ENCODE data around the gene FCHO1. TPM values are rescaled to one million over a fixed set of nuclear protein-coding genes. Genes with fewer than 3 reads are reported as not detected.

FCHO1 gene
- total and polyA plus RNA-seq, 4 donors: 0.69 to 2.8 (median 1.7) TPM

DNA sequence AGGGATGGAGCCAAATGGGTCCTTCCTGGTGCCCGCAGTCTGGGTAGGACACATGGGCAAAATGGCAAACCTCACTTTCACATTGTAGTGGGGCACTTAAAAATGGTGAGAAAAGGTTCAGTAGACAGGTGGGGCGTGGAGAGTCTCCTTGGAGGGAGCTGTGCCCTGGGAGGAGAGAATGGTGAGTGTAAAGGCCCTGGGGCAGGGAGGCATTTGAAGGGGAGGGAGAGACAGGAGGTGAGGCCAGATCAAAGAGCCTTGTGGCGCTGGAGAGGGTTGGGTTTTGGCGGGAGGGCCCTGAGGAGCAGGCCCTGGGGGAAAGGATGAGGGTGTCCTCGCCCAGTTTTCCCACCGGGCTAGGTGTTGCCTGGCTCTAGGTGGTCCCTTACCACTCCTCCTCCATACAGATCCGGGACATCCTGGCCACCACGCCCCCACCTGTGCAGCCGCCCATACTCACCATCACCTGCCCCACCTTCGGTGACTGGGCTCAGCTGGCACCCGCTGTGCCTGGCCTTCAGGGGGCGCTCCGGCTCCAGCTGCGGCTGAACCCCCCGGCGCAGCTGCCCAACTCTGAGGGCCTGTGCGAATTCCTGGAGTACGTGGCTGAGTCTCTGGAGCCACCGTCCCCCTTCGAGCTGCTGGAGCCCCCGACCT is 25.7 kb upstream of the FCHO1 start:
- Histone ChIP-seq H3K9ac (ENCODE audit: low read depth in 1 of 2, low read length in 2 of 2) (no peak overlapping the region), H3K27me3 (ENCODE audit: control insufficient read depth in 4 of 4, insufficient read depth in 4 of 4, low read length in 3 of 4) (no peaks in the 10 kb centered on the region), H3K4me3 (ENCODE audit: low read depth in 1 of 3, low read length in 3 of 3) (no peak overlapping the region), H3K27ac (ENCODE audit: low read depth in 1 of 2, low read length in 2 of 2) (no peak overlapping the region), H3K4me1 (ENCODE audit: control insufficient read depth in 4 of 4, insufficient read depth in 4 of 4, low read length in 3 of 4) (peaks cover 0 to 17% (median 7%) of the 10 kb centered on the region in 4 donors), H3K9me3 (ENCODE audit: control insufficient read depth in 4 of 4, low read length in 3 of 4) (no peaks in the 10 kb centered on the region), H3K36me3 (ENCODE audit: control insufficient read depth in 4 of 4, insufficient read depth in 3 of 4, low read depth in 1 of 4, low read length in 3 of 4) (peaks cover 14 to 47% (median 21%) of the 10 kb centered on the region in 4 donors)
- 94% methylated on average over 21 of the region's 21 CpGs for WGBS
- TF ChIP-seq JUND (IDR thresholded peaks at IDR 0.05) (no peak), NR2F2 (IDR thresholded peaks at IDR 0.05) (no peak)
- TF ChIP-seq, protein P1, sequence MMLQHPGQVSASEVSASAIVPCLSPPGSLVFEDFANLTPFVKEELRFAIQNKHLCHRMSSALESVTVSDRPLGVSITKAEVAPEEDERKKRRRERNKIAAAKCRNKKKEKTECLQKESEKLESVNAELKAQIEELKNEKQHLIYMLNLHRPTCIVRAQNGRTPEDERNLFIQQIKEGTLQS (IDR thresholded peaks at IDR 0.05): no peak
- no peak for DNase-seq (ENCODE audit: low spot score)

DNA sequence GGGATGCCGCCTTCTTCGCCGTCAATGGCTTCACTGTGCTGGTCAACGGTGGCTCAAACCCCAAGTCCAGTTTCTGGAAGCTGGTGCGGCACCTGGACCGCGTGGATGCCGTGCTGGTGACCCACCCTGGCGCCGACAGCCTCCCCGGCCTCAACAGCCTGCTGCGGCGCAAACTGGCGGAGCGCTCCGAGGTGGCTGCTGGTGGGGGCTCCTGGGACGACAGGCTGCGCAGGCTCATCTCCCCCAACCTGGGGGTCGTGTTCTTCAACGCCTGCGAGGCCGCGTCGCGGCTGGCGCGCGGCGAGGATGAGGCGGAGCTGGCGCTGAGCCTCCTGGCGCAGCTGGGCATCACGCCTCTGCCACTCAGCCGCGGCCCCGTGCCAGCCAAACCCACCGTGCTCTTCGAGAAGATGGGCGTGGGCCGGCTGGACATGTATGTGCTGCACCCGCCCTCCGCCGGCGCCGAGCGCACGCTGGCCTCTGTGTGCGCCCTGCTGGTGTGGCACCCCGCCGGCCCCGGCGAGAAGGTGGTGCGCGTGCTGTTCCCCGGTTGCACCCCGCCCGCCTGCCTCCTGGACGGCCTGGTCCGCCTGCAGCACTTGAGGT is 25.0 kb upstream of the FCHO1 start:
- no peak overlapping the region for H3K9ac ChIP-seq (ENCODE audit: low read depth in 1 of 2, low read length in 2 of 2)
- H3K27ac ChIP-seq (ENCODE audit: low read depth in 1 of 2, low read length in 2 of 2): no peak overlapping the region
- no peak overlapping the region for H3K4me3 ChIP-seq (ENCODE audit: low read depth in 1 of 3, low read length in 3 of 3)
- H3K9me3 ChIP-seq (ENCODE audit: control insufficient read depth in 4 of 4, low read length in 3 of 4): no peaks in the 10 kb centered on the region
- 97% methylated on average over 59 of the region's 59 CpGs for WGBS
- TF ChIP-seq GABPA (IDR thresholded peaks at IDR 0.05 in 1 of 2, conservative IDR thresholded peaks at IDR 0.05 in 1 of 2): no peak
- no peak for TF ChIP-seq NR2F2 (IDR thresholded peaks at IDR 0.05)
- TF ChIP-seq, protein P2, sequence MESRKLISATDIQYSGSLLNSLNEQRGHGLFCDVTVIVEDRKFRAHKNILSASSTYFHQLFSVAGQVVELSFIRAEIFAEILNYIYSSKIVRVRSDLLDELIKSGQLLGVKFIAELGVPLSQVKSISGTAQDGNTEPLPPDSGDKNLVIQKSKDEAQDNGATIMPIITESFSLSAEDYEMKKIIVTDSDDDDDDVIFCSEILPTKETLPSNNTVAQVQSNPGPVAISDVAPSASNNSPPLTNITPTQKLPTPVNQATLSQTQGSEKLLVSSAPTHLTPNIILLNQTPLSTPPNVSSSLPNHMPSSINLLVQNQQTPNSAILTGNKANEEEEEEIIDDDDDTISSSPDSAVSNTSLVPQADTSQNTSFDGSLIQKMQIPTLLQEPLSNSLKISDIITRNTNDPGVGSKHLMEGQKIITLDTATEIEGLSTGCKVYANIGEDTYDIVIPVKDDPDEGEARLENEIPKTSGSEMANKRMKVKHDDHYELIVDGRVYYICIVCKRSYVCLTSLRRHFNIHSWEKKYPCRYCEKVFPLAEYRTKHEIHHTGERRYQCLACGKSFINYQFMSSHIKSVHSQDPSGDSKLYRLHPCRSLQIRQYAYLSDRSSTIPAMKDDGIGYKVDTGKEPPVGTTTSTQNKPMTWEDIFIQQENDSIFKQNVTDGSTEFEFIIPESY (IDR thresholded peaks at IDR 0.05): no peak
- no peak for TF ChIP-seq TAF1 (conservative IDR thresholded peaks at IDR 0.05)
- peaks cover 17 to 49% (median 23%) of the 10 kb centered on the region in 4 donors for H3K36me3 ChIP-seq (ENCODE audit: control insufficient read depth in 4 of 4, insufficient read depth in 3 of 4, low read depth in 1 of 4, low read length in 3 of 4)
- no peak for DNase-seq (ENCODE audit: low spot score)
- H3K27me3 ChIP-seq (ENCODE audit: control insufficient read depth in 4 of 4, insufficient read depth in 4 of 4, low read length in 3 of 4): no peaks in the 10 kb centered on the region
- peaks cover 0 to 11% (median 2%) of the 10 kb centered on the region in 4 donors for H3K4me1 ChIP-seq (ENCODE audit: control insufficient read depth in 4 of 4, insufficient read depth in 4 of 4, low read length in 3 of 4)

DNA sequence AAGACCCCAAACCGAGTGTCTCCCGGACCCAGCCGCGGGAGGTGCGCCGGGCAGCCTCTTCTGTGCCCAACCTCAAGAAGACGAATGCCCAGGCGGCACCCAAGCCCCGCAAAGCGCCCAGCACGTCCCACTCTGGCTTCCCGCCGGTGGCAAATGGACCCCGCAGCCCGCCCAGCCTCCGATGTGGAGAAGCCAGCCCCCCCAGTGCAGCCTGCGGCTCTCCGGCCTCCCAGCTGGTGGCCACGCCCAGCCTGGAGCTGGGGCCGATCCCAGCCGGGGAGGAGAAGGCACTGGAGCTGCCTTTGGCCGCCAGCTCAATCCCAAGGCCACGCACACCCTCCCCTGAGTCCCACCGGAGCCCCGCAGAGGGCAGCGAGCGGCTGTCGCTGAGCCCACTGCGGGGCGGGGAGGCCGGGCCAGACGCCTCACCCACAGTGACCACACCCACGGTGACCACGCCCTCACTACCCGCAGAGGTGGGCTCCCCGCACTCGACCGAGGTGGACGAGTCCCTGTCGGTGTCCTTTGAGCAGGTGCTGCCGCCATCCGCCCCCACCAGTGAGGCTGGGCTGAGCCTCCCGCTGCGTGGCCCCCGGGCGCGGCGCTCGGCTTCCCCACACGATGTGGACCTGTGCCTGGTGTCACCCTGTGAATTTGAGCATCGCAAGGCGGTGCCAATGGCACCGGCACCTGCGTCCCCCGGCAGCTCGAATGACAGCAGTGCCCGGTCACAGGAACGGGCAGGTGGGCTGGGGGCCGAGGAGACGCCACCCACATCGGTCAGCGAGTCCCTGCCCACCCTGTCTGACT is 24.1 kb upstream of the FCHO1 start:
- DNase-seq (ENCODE audit: low spot score): no peak
- Histone ChIP-seq H3K9ac (ENCODE audit: low read depth in 1 of 2, low read length in 2 of 2) (no peak overlapping the region), H3K9me3 (ENCODE audit: control insufficient read depth in 4 of 4, low read length in 3 of 4) (no peaks in the 10 kb centered on the region), H3K4me3 (ENCODE audit: low read depth in 1 of 3, low read length in 3 of 3) (no peak overlapping the region), H3K36me3 (ENCODE audit: control insufficient read depth in 4 of 4, insufficient read depth in 3 of 4, low read depth in 1 of 4, low read length in 3 of 4) (peaks cover 17 to 49% (median 23%) of the 10 kb centered on the region in 4 donors), H3K4me1 (ENCODE audit: control insufficient read depth in 4 of 4, insufficient read depth in 4 of 4, low read length in 3 of 4) (peaks cover 0 to 1% (median 0%) of the 10 kb centered on the region in 4 donors), H3K27ac (ENCODE audit: low read depth in 1 of 2, low read length in 2 of 2) (no peak overlapping the region), H3K27me3 (ENCODE audit: control insufficient read depth in 4 of 4, insufficient read depth in 4 of 4, low read length in 3 of 4) (no peaks in the 10 kb centered on the region)
- 95% methylated on average over 62 of the region's 62 CpGs for WGBS
- TF ChIP-seq SP1 (IDR thresholded peaks at IDR 0.05): no peak
- no peak for TF ChIP-seq NR2F2 (IDR thresholded peaks at IDR 0.05)
- TF ChIP-seq TAF1 (conservative IDR thresholded peaks at IDR 0.05): no peak
- TF ChIP-seq HNF4G (IDR thresholded peaks at IDR 0.05): no peak
- TF ChIP-seq RXRA (IDR thresholded peaks at IDR 0.05): no peak
- no peak for TF ChIP-seq YY1 (IDR thresholded peaks at IDR 0.05)
- TF ChIP-seq RAD21 (IDR thresholded peaks at IDR 0.05): no peak
- TF ChIP-seq, protein P3, sequence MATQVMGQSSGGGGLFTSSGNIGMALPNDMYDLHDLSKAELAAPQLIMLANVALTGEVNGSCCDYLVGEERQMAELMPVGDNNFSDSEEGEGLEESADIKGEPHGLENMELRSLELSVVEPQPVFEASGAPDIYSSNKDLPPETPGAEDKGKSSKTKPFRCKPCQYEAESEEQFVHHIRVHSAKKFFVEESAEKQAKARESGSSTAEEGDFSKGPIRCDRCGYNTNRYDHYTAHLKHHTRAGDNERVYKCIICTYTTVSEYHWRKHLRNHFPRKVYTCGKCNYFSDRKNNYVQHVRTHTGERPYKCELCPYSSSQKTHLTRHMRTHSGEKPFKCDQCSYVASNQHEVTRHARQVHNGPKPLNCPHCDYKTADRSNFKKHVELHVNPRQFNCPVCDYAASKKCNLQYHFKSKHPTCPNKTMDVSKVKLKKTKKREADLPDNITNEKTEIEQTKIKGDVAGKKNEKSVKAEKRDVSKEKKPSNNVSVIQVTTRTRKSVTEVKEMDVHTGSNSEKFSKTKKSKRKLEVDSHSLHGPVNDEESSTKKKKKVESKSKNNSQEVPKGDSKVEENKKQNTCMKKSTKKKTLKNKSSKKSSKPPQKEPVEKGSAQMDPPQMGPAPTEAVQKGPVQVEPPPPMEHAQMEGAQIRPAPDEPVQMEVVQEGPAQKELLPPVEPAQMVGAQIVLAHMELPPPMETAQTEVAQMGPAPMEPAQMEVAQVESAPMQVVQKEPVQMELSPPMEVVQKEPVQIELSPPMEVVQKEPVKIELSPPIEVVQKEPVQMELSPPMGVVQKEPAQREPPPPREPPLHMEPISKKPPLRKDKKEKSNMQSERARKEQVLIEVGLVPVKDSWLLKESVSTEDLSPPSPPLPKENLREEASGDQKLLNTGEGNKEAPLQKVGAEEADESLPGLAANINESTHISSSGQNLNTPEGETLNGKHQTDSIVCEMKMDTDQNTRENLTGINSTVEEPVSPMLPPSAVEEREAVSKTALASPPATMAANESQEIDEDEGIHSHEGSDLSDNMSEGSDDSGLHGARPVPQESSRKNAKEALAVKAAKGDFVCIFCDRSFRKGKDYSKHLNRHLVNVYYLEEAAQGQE (IDR thresholded peaks at IDR 0.05): no peak
- no peak for TF ChIP-seq EGR1 (IDR thresholded peaks at IDR 0.05; ENCODE audit: low read depth in 2 of 2)
- no peak for TF ChIP-seq JUND (IDR thresholded peaks at IDR 0.05)
